H9 (cell line): ENCODE measurements around the gene PRKCZ. TPM values are rescaled to one million over a fixed set of nuclear protein-coding genes. Genes with fewer than 3 reads are reported as not detected.

Experiments used
- DNase-seq: peaks from one replicate; pipeline ENCODE4 v3.0.0-alpha.2; 2017
- H2AFZ ChIP-seq: one replicate; pipeline ENCODE4 v1.6.1; 2013; ENCODE audit warnings: mild to moderate bottlenecking, low read length, control low read depth, moderate library complexity
- H2AK5ac ChIP-seq: 2 replicates; pipeline ENCODE4 v1.6.1; 2013; ENCODE audit warnings: low read length, control low read depth, mixed read lengths; ENCODE audit not compliant: insufficient read length
- H2BK120ac ChIP-seq: one replicate; pipeline ENCODE4 v1.6.1; 2013; ENCODE audit warnings: low read depth, mild to moderate bottlenecking, low read length, control low read depth, inconsistent platforms; ENCODE audit not compliant: poor library complexity, severe bottlenecking
- H2BK12ac ChIP-seq: 2 replicates; pipeline ENCODE4 v1.6.1; 2013; ENCODE audit warnings: low read length, control low read depth, mixed read lengths, low read depth; ENCODE audit not compliant: insufficient read length
- H2BK15ac ChIP-seq: 2 replicates; pipeline ENCODE4 v1.6.1; 2013; ENCODE audit warnings: low read depth, low read length, control low read depth
- H2BK20ac ChIP-seq: one replicate; pipeline ENCODE4 v1.6.1; 2013; ENCODE audit warnings: low read depth, mild to moderate bottlenecking, low read length, control low read depth, inconsistent platforms; ENCODE audit not compliant: poor library complexity, severe bottlenecking
- H2BK5ac ChIP-seq: 2 replicates; pipeline ENCODE4 v1.6.1; 2013; ENCODE audit warnings: low read length, control low read depth, mixed read lengths; ENCODE audit not compliant: insufficient read length
- H3K14ac ChIP-seq: 2 replicates; pipeline ENCODE4 v1.6.1; 2013; ENCODE audit warnings: low read length, control low read depth; ENCODE audit not compliant: insufficient read depth
- H3K18ac ChIP-seq: 2 replicates; pipeline ENCODE4 v1.6.1; 2013; ENCODE audit warnings: low read depth, mild to moderate bottlenecking, mixed read lengths, low read length, control low read depth; ENCODE audit not compliant: insufficient read length
- H3K23ac ChIP-seq: 2 replicates; pipeline ENCODE4 v1.6.1; 2013; ENCODE audit warnings: low read length, control low read depth, mixed read lengths, low read depth; ENCODE audit not compliant: insufficient read length
- H3K23me2 ChIP-seq: 2 replicates; pipeline ENCODE4 v1.6.1; 2013; ENCODE audit warnings: low read depth, mild to moderate bottlenecking, mixed read lengths, low read length, control low read depth; ENCODE audit not compliant: insufficient read length, poor library complexity, severe bottlenecking
- H3K27ac ChIP-seq: 2 replicates; pipeline ENCODE4 v1.5.1; 2013; ENCODE audit warnings: low read length, control low read depth, mixed read lengths, low read depth; ENCODE audit not compliant: insufficient read length
- H3K27me3 ChIP-seq: 2 replicates; pipeline ENCODE4 v1.6.1; 2013; ENCODE audit warnings: low read length, control low read depth, inconsistent platforms; ENCODE audit not compliant: insufficient read depth
- H3K4ac ChIP-seq: 2 replicates; pipeline ENCODE4 v1.6.1; 2013; ENCODE audit warnings: low read depth, mild to moderate bottlenecking, control low read depth, inconsistent platforms, low read length, moderate library complexity
- H3K4me1 ChIP-seq: 2 replicates; pipeline ENCODE4 v1.6.1; 2013; ENCODE audit warnings: low read length, control low read depth, inconsistent platforms; ENCODE audit not compliant: insufficient read depth
- H3K4me2 ChIP-seq: 2 replicates; pipeline ENCODE4 v1.6.1; 2013; ENCODE audit warnings: low read length, control low read depth, mixed read lengths; ENCODE audit not compliant: insufficient read length, insufficient read depth
- H3K56ac ChIP-seq: 2 replicates; pipeline ENCODE4 v1.6.1; 2013; ENCODE audit warnings: low read depth, mild to moderate bottlenecking, mixed read lengths, low read length, control low read depth; ENCODE audit not compliant: insufficient read length
- H3K79me1 ChIP-seq: 2 replicates; pipeline ENCODE4 v1.6.1; 2013; ENCODE audit warnings: low read depth, mild to moderate bottlenecking, moderate library complexity, low read length, control low read depth, inconsistent platforms; ENCODE audit not compliant: insufficient read depth, poor library complexity, severe bottlenecking
- H3K79me2 ChIP-seq: 2 replicates; pipeline ENCODE4 v1.6.1; 2013; ENCODE audit warnings: low read length, control low read depth, inconsistent platforms; ENCODE audit not compliant: insufficient read depth
- H3K9ac ChIP-seq: 2 replicates; pipeline ENCODE4 v1.6.1; 2013; ENCODE audit warnings: low read length, control low read depth, mixed read lengths; ENCODE audit not compliant: insufficient read length; ENCODE audit errors: extremely low read depth
- H3K9me3 ChIP-seq: one replicate; pipeline ENCODE4 v1.6.1; 2013; ENCODE audit warnings: low read depth, low read length, inconsistent platforms; ENCODE audit not compliant: control insufficient read depth
- H3T11ph ChIP-seq: one replicate; pipeline ENCODE4 v1.6.1; 2013; ENCODE audit warnings: mild to moderate bottlenecking, low read length, control low read depth, inconsistent platforms
- H4K20me1 ChIP-seq: one replicate; pipeline ENCODE4 v1.6.1; 2013; ENCODE audit not compliant: control insufficient read depth, insufficient read length, insufficient read depth
- H4K5ac ChIP-seq: 2 replicates; pipeline ENCODE4 v1.6.1; 2013; ENCODE audit warnings: low read depth, mild to moderate bottlenecking, mixed read lengths, low read length, control low read depth; ENCODE audit not compliant: insufficient read length
- H4K8ac ChIP-seq: replicated peaks from 2 replicates; pipeline ENCODE4 v1.6.1; 2013; ENCODE audit warnings: low read length, control low read depth, mixed read lengths, low read depth; ENCODE audit not compliant: insufficient read length
- H4K91ac ChIP-seq: 2 replicates; pipeline ENCODE4 v1.6.1; 2013; ENCODE audit warnings: low read depth, mild to moderate bottlenecking, moderate library complexity, mixed read lengths, low read length, control low read depth; ENCODE audit not compliant: insufficient read length
- H3K27ac Mint-ChIP-seq, 3 experiments: 2 replicates in 2 of 3; 3 replicates in 1 of 3; pipeline ENCODE4 v1.8.0; 2020 to 2021; ENCODE audit warnings: mixed read lengths in 3 of 3, mild to moderate bottlenecking in 1 of 3, moderate library complexity in 1 of 3
- H3K27me3 Mint-ChIP-seq: 2 replicates; pipeline ENCODE4 v1.8.0; 2021; ENCODE audit warnings: low read depth, mild to moderate bottlenecking, moderate library complexity, mixed read lengths
- H3K36me3 Mint-ChIP-seq, 3 experiments: 2 replicates in 2 of 3; 3 replicates in 1 of 3; pipeline ENCODE4 v1.8.0; 2020 to 2021; ENCODE audit warnings: low read depth in 3 of 3, mixed read lengths in 3 of 3; ENCODE audit not compliant: insufficient read depth in 1 of 3
- H3K4me1 Mint-ChIP-seq, 2 experiments: 2 replicates each; pipeline ENCODE4 v1.8.0; 2020; ENCODE audit warnings: mixed read lengths in 2 of 2
- H3K4me3 Mint-ChIP-seq, 2 experiments: 2 replicates in 1 of 2; 3 replicates in 1 of 2; pipeline ENCODE4 v1.8.0; 2020 to 2021; ENCODE audit warnings: mild to moderate bottlenecking in 2 of 2, mixed read lengths in 2 of 2, moderate library complexity in 1 of 2
- H3K9me3 Mint-ChIP-seq, 2 experiments: 2 replicates in 1 of 2; 3 replicates in 1 of 2; pipeline ENCODE4 v1.8.0; 2020; ENCODE audit warnings: mild to moderate bottlenecking in 2 of 2, mixed read lengths in 2 of 2, moderate library complexity in 1 of 2
- WGBS: extraction: QIAGEN DNeasy Blood & Tissue Kit; methylation state at CpG from one replicate; pipeline ENCODE4 v1.1.7; 2013; ENCODE audit warnings: missing lambda C conversion rate, low lambda C conversion rate, mixed read lengths; ENCODE audit not compliant: insufficient read length; ENCODE audit errors: extremely low coverage; 5-methylcytosine and 5-hydroxymethylcytosine counted together
- total RNA-seq: library from RNA; stranded (reverse); gene quantifications from 2 replicates; pipeline ENCODE4 v1.2.1, GENCODE V29; 2021
- TF ChIP-seq, protein P1 (sequence below): fragments of 200-600 bp; sonication (generic); conservative IDR thresholded peaks from 3 replicates; pipeline ENCODE4 v1.8.0; 2021; ENCODE audit warnings: antibody characterized with exemption, mild to moderate bottlenecking

The PRKCZ gene
- total RNA-seq, 1 experiment from 2014 or later = 48.4 TPM

DNA sequence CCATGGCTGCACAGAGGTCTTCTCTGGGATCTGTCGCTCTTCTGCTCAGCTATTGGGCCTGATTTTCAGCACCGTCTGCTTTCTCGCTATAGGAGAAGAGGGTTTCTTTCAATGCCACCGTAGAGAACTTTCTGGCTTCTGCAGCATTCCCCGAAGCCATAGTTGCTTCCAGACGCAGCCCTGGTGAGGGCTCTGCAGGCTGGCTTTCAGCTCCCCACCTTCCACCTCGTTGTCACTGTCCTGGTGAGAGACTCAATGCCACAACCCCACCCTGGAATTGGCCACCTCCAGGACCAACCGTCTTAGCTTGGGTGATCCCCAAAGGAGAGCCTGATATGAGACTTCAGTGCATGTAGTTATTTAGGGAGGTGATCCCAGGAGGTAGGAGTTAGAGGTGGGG, 12.0 kb upstream of the PRKCZ start:
- Histone ChIP-seq H3K18ac (no peak overlapping the region), H4K8ac (no peak overlapping the region), H3K27me3 (no peaks in the 10 kb centered on the region), H4K91ac (no peak overlapping the region), H2BK12ac (no peak overlapping the region), H3K4me2 (no peak overlapping the region), H2BK15ac (no peak overlapping the region), H3K56ac (no peak overlapping the region), H3K27ac (no peak overlapping the region), H2BK120ac (no peak overlapping the region), H2AK5ac (no peak overlapping the region), H3K9ac (no peak overlapping the region), H2AFZ (no peak overlapping the region), H3K79me1 (no peaks in the 10 kb centered on the region), H3K9me3 (no peaks in the 10 kb centered on the region), H3K23me2 (no peaks in the 10 kb centered on the region), H3T11ph (no peak overlapping the region), H3K79me2 (no peaks in the 10 kb centered on the region), H2BK20ac (no peak overlapping the region), H3K4ac (no peak overlapping the region), H4K5ac (no peak overlapping the region), H4K20me1 (no peaks in the 10 kb centered on the region), H3K23ac (no peak overlapping the region), H3K4me1 (no peaks in the 10 kb centered on the region), H2BK5ac (no peak overlapping the region), H3K14ac (no peak overlapping the region)
- TF ChIP-seq, protein P1, sequence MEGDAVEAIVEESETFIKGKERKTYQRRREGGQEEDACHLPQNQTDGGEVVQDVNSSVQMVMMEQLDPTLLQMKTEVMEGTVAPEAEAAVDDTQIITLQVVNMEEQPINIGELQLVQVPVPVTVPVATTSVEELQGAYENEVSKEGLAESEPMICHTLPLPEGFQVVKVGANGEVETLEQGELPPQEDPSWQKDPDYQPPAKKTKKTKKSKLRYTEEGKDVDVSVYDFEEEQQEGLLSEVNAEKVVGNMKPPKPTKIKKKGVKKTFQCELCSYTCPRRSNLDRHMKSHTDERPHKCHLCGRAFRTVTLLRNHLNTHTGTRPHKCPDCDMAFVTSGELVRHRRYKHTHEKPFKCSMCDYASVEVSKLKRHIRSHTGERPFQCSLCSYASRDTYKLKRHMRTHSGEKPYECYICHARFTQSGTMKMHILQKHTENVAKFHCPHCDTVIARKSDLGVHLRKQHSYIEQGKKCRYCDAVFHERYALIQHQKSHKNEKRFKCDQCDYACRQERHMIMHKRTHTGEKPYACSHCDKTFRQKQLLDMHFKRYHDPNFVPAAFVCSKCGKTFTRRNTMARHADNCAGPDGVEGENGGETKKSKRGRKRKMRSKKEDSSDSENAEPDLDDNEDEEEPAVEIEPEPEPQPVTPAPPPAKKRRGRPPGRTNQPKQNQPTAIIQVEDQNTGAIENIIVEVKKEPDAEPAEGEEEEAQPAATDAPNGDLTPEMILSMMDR = no peak
- H3K4me3 Mint-ChIP-seq = no peak overlapping the region
- DNase-seq = no peak
- no peaks in the 10 kb centered on the region; a peak in 1 of 5 replicates for H3K9me3 Mint-ChIP-seq
- peaks cover 2% of the 10 kb centered on the region for H3K27me3 Mint-ChIP-seq
- no peaks in the 10 kb centered on the region for H3K36me3 Mint-ChIP-seq
- H3K27ac Mint-ChIP-seq = peak overlapping the region in 1 of 3 experiments; percentile 62; a peak in 2 of 7 replicates
- H3K4me1 Mint-ChIP-seq = peaks cover 0 to 6% of the 10 kb centered on the region in 2 experiments; a peak in 2 of 4 replicates
- no CpG with 5 or more reads among the region's 8 CpGs for WGBS
